AG04450 (cell line): ENCODE results near the gene SCIN. TPM values are rescaled to one million over a fixed set of nuclear protein-coding genes. Genes with fewer than 3 reads are reported as not detected.

Experiments used
- CTCF ChIA-PET: fragments of 300-600, 350-600 bp; formaldehyde crosslinking; extraction: SDS; loops from one replicate; lab custom pipeline; 2022; ENCODE audit warnings: antibody characterized with exemption, inconsistent platforms; lab: Charles Lee
- POLR2A ChIA-PET: fragments of 350-600 bp; formaldehyde crosslinking; extraction: SDS; loops from one replicate; lab custom pipeline; 2021; ENCODE audit warnings: antibody characterized with exemption, inconsistent platforms; lab: Yijun Ruan, JAX
- DNase-seq: peaks from one replicate; pipeline ENCODE4 v3.0.0-alpha.2; 2011; ENCODE audit warnings: low read depth, low spot score
- H3K27ac ChIP-seq: one replicate; pipeline ENCODE4 v1.5.1; 2012; ENCODE audit warnings: low read depth, low read length, control low read depth
- H3K27me3 ChIP-seq: one replicate; pipeline ENCODE4 v1.6.0; 2012; ENCODE audit warnings: low read length; ENCODE audit not compliant: control insufficient read depth, insufficient read depth
- H3K4me3 ChIP-seq: 2 replicates; pipeline ENCODE4 v1.5.1; 2011; ENCODE audit warnings: mild to moderate bottlenecking, low read depth, low read length, control low read depth
- H3K9me3 ChIP-seq: 2 replicates; pipeline ENCODE4 v1.5.1; 2012; ENCODE audit warnings: low read length; ENCODE audit not compliant: control insufficient read depth, insufficient read depth
- polyA plus RNA-seq: library from polyadenylated mRNA; depleted of rRNA; stranded (reverse); fragments of >200 nt; gene quantifications from 2 replicates; pipeline ENCODE4 v1.2.3, GENCODE V29; 2011
- TF ChIP-seq, protein P1 (sequence below): IDR thresholded peaks from 2 replicates; pipeline ENCODE4 v1.5.1; 2011; ENCODE audit warnings: low read depth, low read length, control low read depth, inconsistent platforms

SCIN gene
- polyA plus RNA-seq, 1 experiment = not detected

DNA sequence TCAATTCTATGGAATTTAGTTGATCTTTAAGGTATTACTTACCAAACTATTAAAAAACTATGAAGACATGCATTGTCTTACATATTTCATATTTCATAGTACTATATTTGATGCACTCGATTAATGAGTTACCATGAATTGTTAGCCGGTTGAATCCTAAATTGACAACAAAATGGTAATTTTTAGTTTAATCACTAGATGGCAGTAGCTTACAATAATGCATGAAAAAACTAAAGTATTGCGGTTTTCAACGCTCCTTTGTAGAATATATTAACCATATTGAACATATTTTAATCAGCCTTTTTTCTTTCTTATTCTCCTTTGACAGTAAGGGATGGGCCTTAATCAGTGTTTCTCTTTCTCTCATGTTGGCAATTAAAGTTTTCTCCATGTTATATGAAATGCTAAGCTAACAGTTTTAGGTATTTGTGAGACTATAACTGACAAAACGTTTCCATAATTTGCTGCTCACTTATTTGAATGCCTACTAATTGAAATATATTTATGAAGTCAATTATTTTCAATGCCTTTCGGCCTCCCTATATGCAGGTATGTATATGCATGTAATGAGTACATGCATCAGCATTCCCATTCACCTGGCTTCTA lies 68.4 kb downstream of the SCIN start:
- Histone ChIP-seq H3K27me3 (no peaks in the 10 kb centered on the region), H3K9me3 (no peaks in the 10 kb centered on the region), H3K27ac (no peak overlapping the region), H3K4me3 (no peak overlapping the region)
- no peak for DNase-seq
- POLR2A ChIA-PET = no interaction called here
- CTCF ChIA-PET = interaction anchor here (0.6 to 4.5 kb wide), 20 partner anchors 8 to 636 kb away, joined by 3 to 57 read pairs (median 4); partner anchors contain the start of gene ARL4A
- TF ChIP-seq, protein P1, sequence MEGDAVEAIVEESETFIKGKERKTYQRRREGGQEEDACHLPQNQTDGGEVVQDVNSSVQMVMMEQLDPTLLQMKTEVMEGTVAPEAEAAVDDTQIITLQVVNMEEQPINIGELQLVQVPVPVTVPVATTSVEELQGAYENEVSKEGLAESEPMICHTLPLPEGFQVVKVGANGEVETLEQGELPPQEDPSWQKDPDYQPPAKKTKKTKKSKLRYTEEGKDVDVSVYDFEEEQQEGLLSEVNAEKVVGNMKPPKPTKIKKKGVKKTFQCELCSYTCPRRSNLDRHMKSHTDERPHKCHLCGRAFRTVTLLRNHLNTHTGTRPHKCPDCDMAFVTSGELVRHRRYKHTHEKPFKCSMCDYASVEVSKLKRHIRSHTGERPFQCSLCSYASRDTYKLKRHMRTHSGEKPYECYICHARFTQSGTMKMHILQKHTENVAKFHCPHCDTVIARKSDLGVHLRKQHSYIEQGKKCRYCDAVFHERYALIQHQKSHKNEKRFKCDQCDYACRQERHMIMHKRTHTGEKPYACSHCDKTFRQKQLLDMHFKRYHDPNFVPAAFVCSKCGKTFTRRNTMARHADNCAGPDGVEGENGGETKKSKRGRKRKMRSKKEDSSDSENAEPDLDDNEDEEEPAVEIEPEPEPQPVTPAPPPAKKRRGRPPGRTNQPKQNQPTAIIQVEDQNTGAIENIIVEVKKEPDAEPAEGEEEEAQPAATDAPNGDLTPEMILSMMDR = peak; percentile 62

DNA sequence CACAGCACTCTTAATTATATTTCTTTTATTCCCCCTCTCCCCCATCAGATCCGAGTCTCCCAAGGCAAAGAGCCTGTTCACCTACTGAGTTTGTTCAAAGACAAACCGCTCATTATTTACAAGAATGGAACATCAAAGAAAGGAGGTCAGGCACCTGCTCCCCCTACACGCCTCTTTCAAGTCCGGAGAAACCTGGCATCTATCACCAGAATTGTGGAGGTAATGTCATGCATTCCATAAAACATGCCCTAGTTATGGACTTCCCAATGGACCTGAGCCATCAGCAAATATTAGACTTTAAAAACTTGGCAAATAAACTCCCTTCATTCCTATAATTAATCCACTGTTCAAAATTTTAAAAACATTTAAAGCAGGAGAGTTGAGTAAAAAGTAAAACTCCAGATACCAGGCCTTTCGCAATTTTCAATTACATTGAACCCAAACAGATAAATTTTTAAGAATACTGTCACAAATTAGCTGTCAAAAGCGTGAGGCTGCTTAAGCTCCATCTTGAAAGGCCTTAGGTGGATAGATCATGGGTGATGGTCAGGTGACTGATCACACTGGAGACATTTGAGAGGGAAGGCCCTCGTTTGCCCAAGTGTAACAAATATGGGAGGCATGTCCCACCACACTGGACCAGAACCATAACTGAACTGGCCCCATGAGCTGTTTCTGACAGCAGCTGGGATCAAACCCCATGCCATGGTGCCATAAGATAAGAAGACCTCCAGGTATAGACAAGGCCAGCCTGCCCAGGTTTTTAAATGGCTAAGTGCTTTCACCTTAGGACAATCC lies 70.0 kb downstream of the SCIN start:
- ChIA-PET CTCF (interaction anchor here (0.6 to 1.5 kb wide), 3 partner anchors 43 to 653 kb away, joined by 3 to 4 read pairs (median 4); no protein-coding TSS in a partner anchor), POLR2A (no interaction called here)

DNA sequence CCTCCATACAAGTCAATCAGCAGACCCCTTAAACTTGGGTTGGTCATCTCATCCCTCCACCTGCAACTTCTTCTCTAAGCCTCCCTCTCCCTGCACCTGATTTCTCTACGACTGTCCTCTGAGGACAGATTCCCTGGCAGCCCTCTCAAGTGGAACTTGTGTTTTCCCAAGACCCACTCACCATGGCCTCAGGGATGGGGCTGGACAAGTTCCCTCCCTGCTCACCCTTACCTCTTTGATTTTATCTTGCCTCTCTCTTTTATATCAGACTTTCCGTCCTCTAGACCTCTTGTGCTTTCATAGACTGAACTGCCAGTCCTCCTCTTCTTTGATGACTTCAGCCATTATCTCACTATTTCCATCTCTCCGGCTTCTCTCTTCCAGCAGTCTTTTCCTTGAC lies 70.7 kb downstream of the SCIN start:
- Histone ChIP-seq H3K27me3 (no peaks in the 10 kb centered on the region), H3K4me3 (no peak overlapping the region), H3K27ac (no peak overlapping the region), H3K9me3 (no peaks in the 10 kb centered on the region)
- DNase-seq = no peak
- CTCF ChIA-PET = interaction anchor here (0.6 to 1.5 kb wide), 3 partner anchors 43 to 652 kb away, joined by 3 to 4 read pairs (median 4); no protein-coding TSS in a partner anchor
- TF ChIP-seq, protein P1 = no peak
- POLR2A ChIA-PET = no interaction called here

More for the DNA sequence above, 70.0 kb downstream of the SCIN start:
- no peak overlapping the region for H3K27ac ChIP-seq
- no peak for DNase-seq
- no peaks in the 10 kb centered on the region for H3K9me3 ChIP-seq
- TF ChIP-seq, protein P1 = no peak
- no peak overlapping the region for H3K4me3 ChIP-seq
- no peaks in the 10 kb centered on the region for H3K27me3 ChIP-seq

DNA sequence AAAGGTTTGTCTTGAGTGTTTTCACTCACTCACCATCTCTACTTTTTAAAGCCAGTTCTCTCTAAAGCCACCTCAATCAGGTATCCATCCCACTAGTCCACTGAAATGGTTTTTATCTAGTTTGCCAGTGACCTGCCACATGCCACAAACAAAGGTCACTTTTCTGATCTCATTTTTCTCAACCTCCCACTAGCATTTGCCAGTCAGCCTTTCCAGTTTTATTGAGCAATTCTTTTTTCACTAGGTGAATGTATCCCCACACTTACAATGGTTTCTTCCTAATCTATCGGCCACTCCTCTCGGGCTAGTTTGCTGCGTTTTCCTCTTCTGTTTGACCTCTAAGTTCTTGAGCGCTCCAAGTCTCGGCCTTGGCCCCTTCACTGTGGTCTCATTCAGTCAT lies 72.0 kb downstream of the SCIN start:
- TF ChIP-seq, protein P1 = no peak
- H3K4me3 ChIP-seq = no peak overlapping the region
- POLR2A ChIA-PET = no interaction called here
- H3K9me3 ChIP-seq = no peaks in the 10 kb centered on the region
- no peaks in the 10 kb centered on the region for H3K27me3 ChIP-seq
- DNase-seq = no peak
- CTCF ChIA-PET = interaction anchor here (1.6 kb wide), 1 partner anchor 44 kb away, joined by 9 read pairs; no protein-coding TSS in a partner anchor
- no peak overlapping the region for H3K27ac ChIP-seq
